ENCODE results near the gene ZNF385D.

ZNF385D gene

GRCh38 chr3:21670386-21670785 is 80.6 kb downstream of the ZNF385D start:
- no peak for DNase-seq

GRCh38 chr3:21668012-21668411 is 83.0 kb downstream of the ZNF385D start:
- no peak for DNase-seq

- no peak for DNase-seq
Observed at GRCh38 chr3:21665444-21666100, 85.4 kb downstream of the ZNF385D start.

- DNase-seq = no peak
Observed at GRCh38 chr3:21664996-21665395, 86.0 kb downstream of the ZNF385D start.

DNA sequence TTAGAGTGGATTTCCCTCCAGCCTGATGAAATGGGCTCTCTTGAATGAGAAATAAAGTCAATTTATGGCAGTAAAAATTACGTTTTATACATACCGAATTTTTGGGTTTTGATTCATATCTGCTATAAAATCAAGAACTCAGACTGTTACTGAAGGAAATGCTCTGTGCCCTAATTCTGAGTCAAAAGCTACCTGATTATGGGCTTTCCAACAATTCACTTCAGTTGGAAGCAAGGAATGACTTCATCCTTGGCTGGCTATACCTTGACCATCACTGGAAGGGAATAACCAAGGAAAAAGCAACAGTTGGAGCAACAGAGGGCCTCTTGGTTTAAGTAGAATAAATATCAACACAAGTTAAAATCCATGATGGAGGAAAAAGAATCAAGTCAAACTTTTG is 88.6 kb downstream of the ZNF385D start:
- no peak for DNase-seq

- peak; percentile 84 for DNase-seq
Observed at GRCh38 chr3:21654662-21655061, 96.3 kb downstream of the ZNF385D start.

- peak; percentile 37 for DNase-seq
Observed at GRCh38 chr3:21654241-21654640, 96.8 kb downstream of the ZNF385D start.

DNA sequence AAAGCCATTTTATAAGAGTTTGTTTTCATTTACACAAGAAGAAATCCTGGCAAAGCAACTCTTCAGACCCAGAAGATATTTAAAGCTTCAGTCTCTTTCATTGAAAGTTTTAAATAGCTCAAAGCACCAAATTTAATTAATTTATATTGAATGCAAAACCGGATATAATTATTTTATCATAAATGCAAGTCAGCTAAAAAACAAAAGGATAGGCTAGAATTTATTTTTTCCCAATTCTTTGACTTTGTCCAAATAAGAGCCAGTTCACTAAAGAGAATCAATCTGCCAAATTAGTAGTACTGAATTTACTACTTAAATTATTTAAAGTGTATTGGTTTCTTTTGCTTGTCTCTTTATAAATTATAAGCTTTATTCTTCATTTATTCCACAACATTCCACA is 101.5 kb downstream of the ZNF385D start:
- DNase-seq = no peak

DNA sequence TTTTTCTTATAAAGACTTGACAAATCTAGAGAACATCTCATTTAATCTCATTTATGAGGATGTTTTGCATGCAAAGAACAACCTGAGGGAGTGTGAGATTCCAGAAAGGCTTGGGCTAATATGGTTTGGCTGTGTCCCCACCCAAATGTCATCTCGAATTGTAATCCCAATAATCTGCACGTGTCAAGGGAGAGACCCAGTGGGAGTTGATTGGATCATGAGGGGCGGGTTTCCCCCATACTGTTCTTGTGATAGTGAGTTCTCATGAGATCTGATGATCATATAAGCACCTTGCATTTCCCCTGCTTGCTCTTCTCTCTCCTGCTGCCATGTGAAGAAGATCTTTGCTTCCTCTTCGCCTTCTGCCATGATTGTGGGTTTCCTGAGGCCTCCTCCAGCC is 103.0 kb downstream of the ZNF385D start:
- DNase-seq = no peak

GRCh38 chr3:21645121-21645897 is 105.7 kb downstream of the ZNF385D start:
- DNase-seq = peak; percentile 10

DNA sequence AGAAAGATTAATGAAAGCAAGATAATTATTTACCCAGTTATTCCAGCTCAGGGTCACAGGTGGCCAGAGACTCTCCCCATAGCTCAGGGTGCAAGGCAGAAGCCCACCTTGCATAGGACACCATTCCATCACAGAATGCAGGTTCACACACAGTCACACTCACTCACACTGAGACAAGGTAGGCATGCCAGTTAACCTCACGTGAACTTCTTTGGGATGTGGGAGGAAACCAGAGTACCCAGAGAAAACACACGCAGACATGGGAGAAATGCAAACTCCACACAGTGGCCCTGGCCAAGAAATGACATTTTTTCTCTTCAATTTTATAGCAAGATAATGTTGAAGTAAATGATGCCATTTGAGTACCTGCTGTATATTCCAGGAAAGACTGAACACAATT is 106.7 kb downstream of the ZNF385D start:
- DNase-seq = no peak

DNA sequence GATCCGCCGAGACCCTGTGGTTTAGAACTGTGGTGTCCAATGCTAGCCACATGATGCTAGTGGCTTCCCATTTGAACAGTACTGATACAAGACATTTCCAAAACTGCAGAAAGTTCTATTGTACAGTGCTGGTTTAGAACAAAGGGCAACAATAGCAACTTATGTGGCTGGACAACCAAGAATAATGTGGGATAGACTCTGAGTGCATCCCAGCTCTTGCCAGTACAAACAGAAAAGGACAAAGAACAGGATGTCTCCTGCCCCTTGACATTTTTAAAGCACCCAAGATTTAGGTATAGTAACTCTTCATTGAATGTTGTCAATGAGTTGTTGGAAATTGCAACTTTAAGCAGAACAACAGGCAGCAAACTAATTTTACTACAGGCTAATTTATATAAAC is 107.3 kb downstream of the ZNF385D start:
- no peak for DNase-seq

GRCh38 chr3:21642433-21642832 is 108.6 kb downstream of the ZNF385D start:
- DNase-seq = no peak

DNA sequence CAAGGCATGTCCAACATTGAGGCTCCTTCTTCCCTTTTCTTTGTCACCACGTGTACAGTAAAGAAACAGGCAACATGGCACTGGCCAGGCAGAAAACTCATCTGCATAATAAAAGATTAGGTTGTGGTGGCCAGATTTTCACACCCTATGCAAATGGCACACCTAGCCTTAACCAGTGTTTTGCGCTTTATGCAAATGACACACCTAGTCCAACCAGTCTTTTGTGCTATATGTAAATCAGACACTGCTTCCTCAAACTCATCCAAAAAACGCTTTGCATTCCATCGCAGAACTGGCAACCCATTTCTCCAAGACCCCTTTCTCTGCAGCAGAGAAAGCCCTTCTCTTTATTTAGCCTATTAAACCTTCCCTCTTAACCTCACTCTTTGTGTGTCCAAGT is 109.1 kb downstream of the ZNF385D start:
- DNase-seq = no peak

GRCh38 chr3:21638488-21638887 is 112.5 kb downstream of the ZNF385D start:
- no peak for DNase-seq

GRCh38 chr3:21634112-21634511 is 116.9 kb downstream of the ZNF385D start:
- DNase-seq = no peak

GRCh38 chr3:21624524-21624923 is 126.5 kb downstream of the ZNF385D start:
- no peak for DNase-seq

DNA sequence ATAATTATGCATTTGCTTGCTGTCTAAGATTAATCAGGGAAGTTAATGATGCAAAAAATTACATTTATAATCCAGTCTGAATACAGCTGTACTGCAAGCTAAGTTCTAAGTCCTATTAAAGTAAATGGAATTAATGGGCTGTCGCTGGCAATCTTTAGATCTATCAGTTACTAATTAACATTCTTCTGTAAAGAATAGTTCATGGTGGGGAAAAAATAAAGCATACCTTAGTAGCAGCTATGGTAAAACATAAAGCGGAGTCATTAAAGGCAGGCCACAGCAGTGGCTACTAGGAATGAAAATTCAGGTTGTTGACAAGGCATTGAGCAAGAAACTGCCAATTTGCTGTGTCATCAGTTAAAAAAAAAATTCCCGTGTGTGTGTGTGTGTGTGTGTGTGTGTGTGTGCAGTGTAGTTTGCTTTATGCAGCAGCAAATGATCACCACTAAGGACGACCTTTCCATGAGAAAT is 129.8 kb downstream of the ZNF385D start:
- peak; percentile 84 for DNase-seq

- peak; percentile 28 for DNase-seq
Observed at GRCh38 chr3:21620511-21621155, 130.4 kb downstream of the ZNF385D start.

DNA sequence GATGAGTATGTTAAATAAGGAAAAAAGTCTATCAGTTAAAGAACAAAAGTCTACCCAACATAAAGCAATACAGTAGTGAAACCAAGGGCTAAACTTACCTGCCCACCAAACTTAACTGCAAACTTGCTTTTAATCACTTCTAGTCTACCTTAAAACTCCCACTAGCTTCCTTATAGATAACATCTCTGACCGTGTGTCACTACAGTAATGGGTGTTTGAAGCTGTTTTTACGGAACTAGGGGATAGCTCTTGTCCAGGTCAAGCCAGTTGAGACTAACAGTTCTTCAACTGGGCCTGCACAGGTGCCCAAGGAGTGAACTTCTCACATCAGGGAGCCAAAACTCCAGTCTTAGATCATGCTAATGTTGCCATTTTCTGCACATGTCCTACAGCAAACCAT is 132.3 kb downstream of the ZNF385D start:
- no peak for DNase-seq

- DNase-seq = no peak
Observed at GRCh38 chr3:21613372-21614070, 137.5 kb downstream of the ZNF385D start.

DNA sequence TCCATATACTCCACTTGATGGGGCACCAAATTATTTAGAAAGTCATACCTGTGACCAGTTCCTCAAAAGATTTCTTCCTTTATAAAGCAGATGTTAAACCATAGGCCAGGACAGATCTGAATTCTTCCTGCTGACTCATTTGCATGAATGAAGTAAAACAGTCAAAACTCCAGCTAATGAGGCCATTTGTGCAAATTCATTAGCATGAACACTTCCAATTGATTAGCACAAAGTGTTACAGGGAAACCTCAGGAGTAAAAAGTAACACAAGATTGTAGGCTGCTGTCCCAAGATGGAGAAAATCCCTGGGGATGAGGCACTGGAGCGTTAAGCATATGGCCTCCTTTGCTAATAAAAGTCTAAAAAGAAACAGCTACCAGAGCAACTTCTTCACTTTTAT is 149.8 kb downstream of the ZNF385D start:
- DNase-seq = no peak

- no peak for DNase-seq
Observed at GRCh38 chr3:21599890-21600289, 151.1 kb downstream of the ZNF385D start.

Measured in fibroblast of skin of abdomen (primary cell).